Breast epithelium (tissue), 4 donors: ENCODE data around the gene KMO. TPM values are rescaled to one million over a fixed set of nuclear protein-coding genes. Genes with fewer than 3 reads are reported as not detected.
A peak's percentile ranks its signal among the peaks of the same experiment; 100 is the strongest.

ENCODE experiments used
- DNase-seq, 2 donors: peaks; one replicate each; pipeline ENCODE4 v3.0.0-alpha.2; 2019; ENCODE audit warnings: low spot score in 2 of 2
- H3K27ac ChIP-seq, 2 donors: fragments of 200-600 bp; sonication (generic) in 1 of 2; one replicate each; pipeline ENCODE4 v1.5.1; 2016 to 2019; ENCODE audit warnings: mild to moderate bottlenecking in 1 of 2
- H3K27me3 ChIP-seq, 2 donors: fragments of 200-600 bp; sonication (generic) in 1 of 2; one replicate each; pipeline versions ENCODE4 v1.5.1 to v1.6.0; 2017 to 2019; ENCODE audit warnings: control low read depth in 1 of 2, mild to moderate bottlenecking in 1 of 2
- H3K36me3 ChIP-seq: fragments of 200-600 bp; one replicate; pipeline ENCODE4 v1.5.1; 2019
- H3K4me1 ChIP-seq, 2 donors: fragments of 200-600 bp; sonication (generic); one replicate each; pipeline ENCODE4 v1.5.1; 2016 to 2019; ENCODE audit warnings: control low read depth in 1 of 2
- H3K4me3 ChIP-seq, 3 donors: fragments of 200-600 bp; sonication (generic); 1 replicate in 2 of 3; 2 replicates in 1 of 3; pipeline ENCODE4 v1.5.1; 2016 to 2019; ENCODE audit warnings: mild to moderate bottlenecking in 3 of 3, moderate library complexity in 2 of 3
- H3K9me3 ChIP-seq, 2 donors: fragments of 200-600 bp; sonication (generic) in 1 of 2; one replicate each; pipeline ENCODE4 v1.5.1; 2016 to 2019; ENCODE audit warnings: control low read depth in 1 of 2
- POLR2A ChIP-seq: fragments of 450-650 bp; IDR thresholded peaks from one replicate; pipeline ENCODE4 v1.6.1; 2016; ENCODE audit warnings: antibody characterized with exemption, mild to moderate bottlenecking, moderate library complexity
- POLR2AphosphoS5 ChIP-seq, 3 donors: sonication (generic); formaldehyde crosslinking; IDR thresholded peaks; one replicate each; pipeline ENCODE4 v1.6.1; 2017; ENCODE audit warnings: antibody characterized with exemption in 3 of 3
- intact Hi-C: fragments of 100-400 bp; cut with DNase I; formaldehyde crosslinking; loops from one replicate; pipeline ENCODE4 v1.15.1; 2023; ENCODE audit warnings: low total_unique reads
- total RNA-seq, 3 donors: library from RNA; depleted of rRNA; stranded (reverse); fragments of >200 nt; gene quantifications; one replicate each; pipeline ENCODE4 v1.1.0, GENCODE V29; 2016
- TF ChIP-seq, protein P1 (sequence below), 3 donors: fragments of 450-650 bp; IDR thresholded peaks; one replicate each; pipeline ENCODE4 v1.5.1; 2016 to 2017; ENCODE audit warnings: antibody characterized with exemption in 3 of 3, mild to moderate bottlenecking in 3 of 3, moderate library complexity in 3 of 3

The KMO gene
- total RNA-seq, 3 donors from 2014 or later, result 1.1 to 4.3 (median 1.9) TPM

DNA sequence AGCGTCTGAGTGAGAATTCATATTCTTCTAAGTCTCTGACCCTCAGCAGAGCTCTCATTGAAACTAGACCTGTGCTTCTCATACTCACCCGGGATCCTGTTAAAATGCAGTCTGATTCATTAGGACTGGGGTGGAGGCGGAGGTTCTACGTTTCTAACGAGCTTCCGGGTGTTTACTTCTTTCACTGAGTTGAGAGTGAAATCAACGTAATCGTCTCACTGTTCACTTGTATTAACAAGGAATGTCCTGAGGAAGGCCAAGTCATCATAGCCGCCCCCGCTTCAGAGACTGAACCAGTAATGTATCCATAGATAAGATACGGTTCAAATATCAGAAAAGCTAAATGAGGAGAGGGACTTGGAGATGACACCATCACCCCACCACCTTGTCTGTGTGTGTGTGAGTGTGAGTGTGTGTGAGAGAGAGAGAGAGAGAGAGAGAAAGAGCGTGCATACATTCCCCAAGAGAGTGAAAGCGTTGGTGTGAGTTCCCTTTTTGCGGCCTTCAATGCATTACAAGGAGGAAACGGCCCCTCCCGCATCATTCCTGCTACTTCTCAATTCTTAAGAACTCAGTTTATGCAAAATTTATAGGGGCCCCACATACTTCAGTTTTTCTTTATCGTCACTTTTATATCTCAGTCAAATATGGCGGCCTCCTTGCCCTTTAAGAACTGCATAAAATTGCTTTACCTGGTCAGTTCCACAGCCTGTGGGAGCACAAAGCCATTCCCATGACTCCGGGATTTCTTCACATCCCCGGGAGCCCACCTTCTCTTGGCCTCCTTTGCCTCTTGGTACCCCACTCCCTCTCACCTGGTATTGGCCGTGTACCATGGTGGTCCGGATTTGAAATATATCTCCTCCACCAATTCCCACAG lies 19.8 kb downstream of the KMO start:
- no peaks in the 10 kb centered on the region for H3K9me3 ChIP-seq
- no peak overlapping the region for H3K27ac ChIP-seq
- DNase-seq, result no peak
- peak overlapping the region in 1 of 3 donors; percentile 25 for H3K4me3 ChIP-seq
- no peaks in the 10 kb centered on the region for H3K4me1 ChIP-seq
- TF ChIP-seq POLR2A, result no peak
- TF ChIP-seq, protein P1, sequence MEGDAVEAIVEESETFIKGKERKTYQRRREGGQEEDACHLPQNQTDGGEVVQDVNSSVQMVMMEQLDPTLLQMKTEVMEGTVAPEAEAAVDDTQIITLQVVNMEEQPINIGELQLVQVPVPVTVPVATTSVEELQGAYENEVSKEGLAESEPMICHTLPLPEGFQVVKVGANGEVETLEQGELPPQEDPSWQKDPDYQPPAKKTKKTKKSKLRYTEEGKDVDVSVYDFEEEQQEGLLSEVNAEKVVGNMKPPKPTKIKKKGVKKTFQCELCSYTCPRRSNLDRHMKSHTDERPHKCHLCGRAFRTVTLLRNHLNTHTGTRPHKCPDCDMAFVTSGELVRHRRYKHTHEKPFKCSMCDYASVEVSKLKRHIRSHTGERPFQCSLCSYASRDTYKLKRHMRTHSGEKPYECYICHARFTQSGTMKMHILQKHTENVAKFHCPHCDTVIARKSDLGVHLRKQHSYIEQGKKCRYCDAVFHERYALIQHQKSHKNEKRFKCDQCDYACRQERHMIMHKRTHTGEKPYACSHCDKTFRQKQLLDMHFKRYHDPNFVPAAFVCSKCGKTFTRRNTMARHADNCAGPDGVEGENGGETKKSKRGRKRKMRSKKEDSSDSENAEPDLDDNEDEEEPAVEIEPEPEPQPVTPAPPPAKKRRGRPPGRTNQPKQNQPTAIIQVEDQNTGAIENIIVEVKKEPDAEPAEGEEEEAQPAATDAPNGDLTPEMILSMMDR (IDR thresholded peaks at IDR 0.05), result no peak
- no peak for TF ChIP-seq POLR2AphosphoS5 (IDR thresholded peaks at IDR 0.05)
- no peaks in the 10 kb centered on the region for H3K36me3 ChIP-seq
- intact Hi-C loops, result no loop called here
- H3K27me3 ChIP-seq, result no peaks in the 10 kb centered on the region

DNA sequence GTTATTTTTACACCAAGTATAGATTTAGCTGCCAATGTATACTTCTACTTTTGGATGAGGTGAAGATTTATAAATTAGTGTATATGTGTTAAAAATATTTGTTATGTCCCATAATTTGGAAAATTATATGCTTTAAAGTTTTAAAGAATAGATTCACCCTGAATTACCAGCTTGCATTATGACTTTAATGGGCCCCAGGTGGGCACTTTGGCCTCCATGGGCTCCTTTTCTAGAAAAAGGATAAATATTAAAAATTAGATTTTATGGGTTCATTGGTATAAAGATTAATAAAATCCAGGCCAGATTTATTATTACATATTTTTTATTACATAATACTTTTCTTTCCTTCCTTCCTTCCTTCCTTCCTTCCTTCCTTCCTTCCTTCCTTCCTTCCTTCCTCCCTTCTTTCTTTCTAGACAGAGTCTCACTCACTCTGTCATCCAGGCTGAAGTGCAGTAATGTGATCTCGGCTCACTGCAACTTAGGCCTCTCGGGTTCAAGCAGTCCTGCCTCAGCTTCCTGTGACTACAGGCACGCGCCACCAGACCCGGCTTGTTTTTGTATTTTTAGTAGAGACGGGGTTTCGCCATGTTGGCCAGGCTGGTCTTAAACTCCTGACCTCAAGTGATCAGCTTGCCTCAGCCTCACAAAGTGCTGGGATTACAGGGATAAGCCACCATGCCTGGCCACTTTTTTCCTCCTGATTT lies 21.9 kb downstream of the KMO start:
- Histone ChIP-seq H3K9me3 (no peaks in the 10 kb centered on the region), H3K4me1 (no peaks in the 10 kb centered on the region), H3K4me3 (no peak overlapping the region), H3K27ac (no peak overlapping the region), H3K27me3 (no peaks in the 10 kb centered on the region), H3K36me3 (no peaks in the 10 kb centered on the region)
- TF ChIP-seq, protein P1 (IDR thresholded peaks at IDR 0.05), result no peak
- TF ChIP-seq POLR2A (no peak), POLR2AphosphoS5 (IDR thresholded peaks at IDR 0.05) (no peak)
- DNase-seq, result no peak
- intact Hi-C loops, result no loop called here

DNA sequence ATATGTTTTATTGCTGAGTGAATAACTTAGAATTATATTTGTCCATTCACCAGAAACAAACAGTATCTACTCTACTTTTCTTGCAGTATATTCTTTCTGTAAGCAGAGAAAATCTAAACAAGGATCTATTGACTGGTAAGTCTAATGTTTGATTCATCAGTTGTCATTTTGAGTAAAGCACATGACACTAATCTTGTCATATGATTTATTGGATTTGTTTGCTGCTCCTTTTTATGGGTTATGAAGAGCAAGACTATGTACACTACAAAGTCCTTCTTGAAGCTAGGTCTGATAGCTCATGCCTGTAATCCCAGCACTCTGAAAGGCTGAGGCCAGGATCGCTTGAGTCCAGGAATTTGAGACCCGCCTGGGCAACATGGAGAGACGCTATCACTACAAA lies 23.3 kb downstream of the KMO start:
- DNase-seq, result no peak
- TF ChIP-seq POLR2A (no peak), POLR2AphosphoS5 (IDR thresholded peaks at IDR 0.05) (no peak)
- no peak overlapping the region for H3K4me3 ChIP-seq

DNA sequence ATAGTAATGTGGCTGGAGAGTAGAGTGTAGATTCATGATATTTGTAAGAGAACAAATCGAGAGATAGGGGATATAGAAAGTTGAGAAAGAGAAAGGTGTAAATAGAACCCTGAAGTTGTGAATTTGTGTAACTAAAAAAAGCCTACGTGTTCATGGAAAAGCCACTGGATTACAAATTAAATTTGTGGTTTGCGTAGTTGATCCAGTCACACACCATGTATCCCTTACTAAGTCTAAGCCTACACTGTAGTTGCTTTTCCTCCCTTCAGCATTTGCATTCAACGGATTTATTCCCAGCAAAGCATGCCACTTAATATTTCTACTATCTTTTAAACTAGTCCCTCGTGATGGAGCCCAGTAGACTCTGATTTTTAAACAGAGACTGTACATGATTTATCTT lies 24.9 kb downstream of the KMO start:
- H3K27me3 ChIP-seq, result no peaks in the 10 kb centered on the region
- intact Hi-C loops, result no loop called here
- H3K9me3 ChIP-seq, result no peaks in the 10 kb centered on the region
- DNase-seq, result no peak
- H3K4me3 ChIP-seq, result no peak overlapping the region
- no peaks in the 10 kb centered on the region for H3K36me3 ChIP-seq
- no peaks in the 10 kb centered on the region for H3K4me1 ChIP-seq
- H3K27ac ChIP-seq, result no peak overlapping the region
- TF ChIP-seq POLR2AphosphoS5 (IDR thresholded peaks at IDR 0.05) (no peak), POLR2A (no peak)
- TF ChIP-seq, protein P1 (IDR thresholded peaks at IDR 0.05), result no peak

More for the DNA sequence above, 23.3 kb downstream of the KMO start:
- Histone ChIP-seq H3K4me1 (no peaks in the 10 kb centered on the region), H3K9me3 (no peaks in the 10 kb centered on the region), H3K27me3 (no peaks in the 10 kb centered on the region), H3K36me3 (no peaks in the 10 kb centered on the region), H3K27ac (no peak overlapping the region)
- intact Hi-C loops, result no loop called here

DNA sequence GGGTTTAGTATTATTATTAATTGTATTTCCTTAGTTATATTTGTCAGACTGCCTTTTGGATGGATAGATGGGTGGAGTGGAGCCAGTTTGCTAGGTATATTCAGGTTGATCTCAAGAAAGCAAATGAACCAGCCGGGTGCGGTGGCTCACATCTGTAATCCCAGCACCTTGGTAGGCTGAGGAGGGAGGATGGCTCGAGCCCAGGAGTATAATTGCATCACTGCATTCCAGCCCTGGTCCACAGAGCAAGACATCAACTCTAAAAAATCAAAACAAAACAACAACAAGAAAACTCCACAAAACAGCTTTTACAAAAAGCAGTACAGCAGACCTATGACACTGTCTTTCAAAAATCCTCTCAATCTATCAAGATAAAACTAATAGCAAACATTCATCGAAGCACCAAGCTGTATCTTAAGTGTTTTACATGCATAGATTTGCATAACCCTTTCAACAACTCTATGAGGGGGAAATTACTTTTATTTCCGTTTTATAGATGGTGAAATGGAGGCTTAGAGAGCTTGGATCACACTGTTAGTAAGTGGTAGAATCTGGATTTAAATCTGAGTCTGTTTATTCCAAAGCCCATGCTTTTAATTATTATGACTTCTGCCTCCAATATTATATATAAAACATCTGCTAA lies 25.5 kb downstream of the KMO start:
- Histone ChIP-seq H3K27ac (no peak overlapping the region), H3K4me1 (no peaks in the 10 kb centered on the region), H3K27me3 (no peaks in the 10 kb centered on the region), H3K4me3 (no peak overlapping the region), H3K9me3 (no peaks in the 10 kb centered on the region), H3K36me3 (no peaks in the 10 kb centered on the region)
- intact Hi-C loops, result no loop called here
- no peak for TF ChIP-seq POLR2AphosphoS5 (IDR thresholded peaks at IDR 0.05)
- TF ChIP-seq, protein P1 (IDR thresholded peaks at IDR 0.05), result no peak
- no peak for TF ChIP-seq POLR2A
- no peak for DNase-seq
